Ecto neural progenitor cell (in vitro differentiated cells): ENCODE measurements around the gene DSE.
A peak's percentile ranks its signal among the peaks of the same experiment; 100 is the strongest.
"Not testable (repeated sequence)": the region's sequence is repeated elsewhere in the genome, so short reads cannot be mapped to it uniquely, and the experiment has no call there.

Source experiments
- DNase-seq: peaks from one replicate; pipeline ENCODE4 v3.0.0-alpha.2; 2018; ENCODE audit warnings: low spot score

The DSE gene

DNA sequence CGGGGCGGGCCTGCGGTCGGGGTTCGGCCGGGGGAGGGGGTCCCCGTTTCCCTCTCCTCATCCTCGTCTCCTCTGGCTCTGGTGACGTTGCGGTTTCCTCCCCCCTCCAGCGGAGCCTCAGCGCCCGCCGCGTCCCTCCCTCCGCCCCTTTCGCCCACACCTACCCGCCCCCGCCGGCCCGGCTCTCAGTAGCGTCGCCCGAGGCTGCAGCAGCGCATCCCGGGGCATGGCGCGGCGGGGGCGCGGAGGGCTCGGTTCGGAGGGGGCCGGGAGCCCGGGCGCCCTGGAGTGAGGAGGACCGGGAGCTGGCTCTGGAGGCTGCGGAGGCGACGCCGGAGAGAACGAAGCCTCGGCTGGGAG is at the start of gene DSE:
Gene DSE (plus strand): TSS at position 188 of the 360 bp plus-strand sequence. CDS start 28,304 bp downstream, outside the sequence.
- peak; percentile 79 for DNase-seq

DNA sequence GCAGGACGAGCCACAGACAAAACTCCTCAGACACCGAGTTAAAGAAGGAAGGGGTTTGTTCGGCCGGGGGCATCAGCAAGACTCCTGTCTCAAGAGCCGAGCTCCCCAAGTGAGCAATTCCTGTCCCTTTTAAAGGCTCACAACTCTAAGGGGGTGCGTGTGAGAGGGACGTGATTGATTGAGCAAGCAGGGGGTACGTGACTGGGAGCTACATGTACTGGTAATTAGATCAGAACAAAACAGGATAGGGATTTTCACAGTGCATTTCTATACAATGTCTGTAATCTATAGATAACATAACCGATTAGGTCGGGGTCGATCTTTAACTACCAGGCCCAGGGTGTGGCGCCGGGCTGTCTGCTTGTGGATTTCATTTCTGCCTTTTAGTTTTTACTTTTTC is 48.8 kb upstream of the DSE start:
- not testable (repeated sequence) for DNase-seq

DNA sequence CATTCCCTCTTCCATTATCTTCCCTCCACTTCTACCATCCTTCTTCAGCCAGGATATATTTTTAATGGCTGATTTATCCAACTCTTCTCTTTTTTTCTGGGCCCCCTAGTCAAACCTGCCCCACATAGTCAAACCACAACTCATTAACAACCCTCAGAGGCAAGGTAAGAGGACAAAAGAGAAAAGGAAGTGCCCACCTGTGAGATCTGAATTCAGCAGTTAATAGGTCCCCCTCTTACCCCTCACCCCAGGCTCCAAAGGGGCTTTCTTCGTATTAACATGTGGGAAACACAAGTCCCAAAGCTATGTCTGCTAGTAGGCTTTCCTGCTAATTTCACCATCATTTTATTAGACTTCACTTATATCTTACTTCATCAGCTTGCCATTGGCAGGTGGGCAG is 46.9 kb upstream of the DSE start:
- no peak for DNase-seq

DNA sequence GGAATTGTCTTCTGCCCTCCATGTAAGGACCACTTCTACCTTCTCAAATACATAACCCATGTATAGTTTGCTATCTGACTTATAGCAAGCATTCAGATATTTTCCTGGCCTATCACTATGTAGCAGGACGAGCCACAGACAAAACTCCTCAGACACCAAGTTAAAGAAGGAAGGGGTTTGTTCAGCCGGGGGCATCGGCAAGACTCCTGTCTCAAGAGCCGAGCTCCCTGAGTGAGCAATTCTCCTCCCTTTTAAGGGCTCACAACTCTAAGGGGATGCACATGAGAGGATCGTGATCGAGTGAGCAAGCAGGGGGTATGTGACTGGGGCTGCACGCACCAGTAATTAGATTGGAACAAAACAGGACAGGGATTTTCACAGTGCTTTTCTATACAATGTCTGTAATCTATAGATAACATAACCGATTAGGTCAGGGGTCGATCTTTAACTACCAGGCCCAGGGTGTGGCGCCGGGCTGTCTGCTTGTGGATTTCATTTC is 45.1 kb upstream of the DSE start:
- DNase-seq = not testable (repeated sequence)

DNA sequence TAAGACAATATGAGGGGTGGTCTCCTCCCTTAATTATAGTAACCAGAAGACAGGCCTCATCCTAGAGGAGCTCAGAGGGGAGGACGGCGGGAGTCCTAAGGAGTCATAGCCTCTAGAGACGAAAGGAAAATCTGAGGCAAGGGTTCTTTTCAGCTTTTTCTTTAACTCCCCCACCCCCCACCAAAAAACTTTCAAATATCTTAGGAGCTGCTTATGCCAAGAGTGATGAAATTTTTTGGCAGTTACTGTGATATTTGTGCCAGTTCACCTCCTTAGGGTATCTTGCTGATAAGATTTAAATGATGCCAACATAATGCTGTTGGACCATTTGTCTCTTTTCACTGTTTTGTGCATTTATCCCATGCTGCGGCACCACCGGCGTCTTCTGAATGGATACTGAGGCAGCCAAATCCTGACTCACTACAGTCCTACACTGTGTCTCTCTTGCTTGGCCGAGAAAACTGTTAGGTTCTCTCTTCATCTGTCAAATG is 44.5 kb upstream of the DSE start:
- DNase-seq = no peak

DNA sequence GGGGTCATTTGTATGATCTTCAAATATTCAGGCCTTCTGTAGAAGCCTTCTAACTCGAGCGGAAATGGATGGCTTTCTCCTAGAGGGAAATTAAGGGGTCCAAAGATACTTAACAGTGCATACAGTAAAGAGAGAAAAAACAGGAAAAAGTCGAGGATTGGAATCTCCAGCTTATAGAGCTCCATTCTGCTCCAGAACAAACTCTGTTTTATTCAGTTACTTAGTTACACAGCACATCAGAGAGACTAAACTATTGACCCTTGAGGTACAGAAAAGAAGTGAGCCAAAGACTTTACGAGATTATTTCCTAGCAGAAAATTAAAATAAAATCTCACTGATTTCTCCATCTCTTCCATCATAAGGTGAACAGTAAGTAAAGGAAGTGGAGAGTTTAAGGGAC is 43.8 kb upstream of the DSE start:
- DNase-seq = no peak

DNA sequence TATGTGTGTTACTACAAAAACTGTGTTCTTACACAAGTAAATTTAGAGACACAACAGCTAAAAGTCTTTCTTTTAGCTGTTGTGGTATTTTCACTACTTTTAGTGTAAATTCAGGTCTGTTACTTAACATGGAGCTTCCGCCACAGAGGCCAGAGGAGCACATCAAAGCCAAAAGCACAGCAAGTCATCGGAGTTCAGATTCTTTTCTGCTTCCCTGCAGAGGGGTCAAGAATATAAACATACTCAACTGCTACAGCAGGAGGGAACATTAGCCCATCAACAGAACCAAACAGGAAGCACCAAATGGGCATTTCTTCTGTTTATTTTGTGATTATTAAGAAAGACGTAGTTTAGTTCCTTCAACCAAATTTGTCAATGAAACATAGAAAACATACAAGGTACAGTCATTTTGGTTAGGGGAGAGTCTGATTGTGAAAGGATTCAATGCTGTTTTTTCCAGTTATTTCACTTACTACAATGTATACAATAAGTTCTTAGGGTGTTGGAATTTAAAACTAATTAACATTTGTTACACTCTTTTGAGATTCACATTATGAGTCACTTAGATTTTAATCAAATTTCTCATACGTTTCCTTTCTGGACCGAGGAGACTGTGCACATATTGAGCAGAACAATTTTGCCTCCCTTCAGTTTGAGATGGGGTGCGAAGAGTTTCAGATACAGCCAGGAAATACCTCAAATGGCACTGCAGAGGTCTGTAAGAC is 42.8 kb upstream of the DSE start:
- no peak for DNase-seq

DNA sequence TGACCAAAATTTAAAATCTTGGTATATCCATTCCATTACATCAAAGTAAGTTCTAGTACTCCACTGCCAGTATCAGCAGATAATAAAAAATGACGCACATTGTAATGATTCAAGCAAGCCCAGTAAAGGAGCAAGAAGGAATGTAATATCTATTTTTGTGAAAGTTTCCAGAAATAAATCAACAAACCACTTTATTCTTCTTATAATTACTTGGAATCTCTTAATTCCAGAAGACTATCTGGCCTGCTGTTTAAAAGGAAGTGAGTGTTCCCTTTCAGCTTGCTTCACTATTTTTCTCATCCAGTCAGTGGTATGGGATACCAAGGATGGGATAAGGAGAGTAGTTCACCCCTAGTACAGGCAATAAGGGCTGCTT is 42.2 kb upstream of the DSE start:
- DNase-seq = no peak

DNA sequence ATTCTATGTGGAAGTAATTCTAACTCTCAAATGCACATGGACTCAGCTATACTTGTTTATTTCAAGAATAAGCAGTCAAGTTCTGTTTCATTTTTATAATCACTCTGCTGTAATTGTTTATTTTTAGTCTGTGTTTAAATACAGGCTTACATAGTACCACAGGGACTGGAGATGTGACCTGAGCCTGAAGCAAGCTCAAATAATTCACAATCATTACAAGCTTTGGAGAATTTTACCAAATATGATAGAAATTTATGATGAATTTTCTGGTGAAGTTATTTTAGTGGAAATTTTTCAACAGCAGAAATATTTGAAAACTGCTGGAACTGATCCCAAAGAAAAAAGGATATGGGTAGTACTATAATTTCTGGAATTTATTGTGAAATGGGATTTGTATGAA is 41.6 kb upstream of the DSE start:
- DNase-seq = no peak

DNA sequence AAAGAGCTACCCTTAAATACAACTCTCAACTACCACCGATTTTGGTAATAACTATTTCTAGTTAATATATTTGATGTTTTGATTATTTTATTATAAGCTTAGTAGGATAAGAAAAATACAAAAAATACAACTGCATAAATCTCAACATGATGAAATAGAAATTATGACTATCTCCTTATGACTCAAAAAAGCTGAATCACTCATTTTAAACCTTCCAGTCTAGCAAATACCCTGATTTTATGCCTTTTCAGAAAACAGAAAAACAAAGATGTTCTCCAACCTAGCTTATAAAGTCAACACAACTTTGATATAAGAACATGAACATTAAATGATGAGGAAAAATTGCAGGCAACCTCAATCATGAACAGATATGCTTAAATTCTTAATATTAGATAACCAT is 40.2 kb upstream of the DSE start:
- no peak for DNase-seq

DNA sequence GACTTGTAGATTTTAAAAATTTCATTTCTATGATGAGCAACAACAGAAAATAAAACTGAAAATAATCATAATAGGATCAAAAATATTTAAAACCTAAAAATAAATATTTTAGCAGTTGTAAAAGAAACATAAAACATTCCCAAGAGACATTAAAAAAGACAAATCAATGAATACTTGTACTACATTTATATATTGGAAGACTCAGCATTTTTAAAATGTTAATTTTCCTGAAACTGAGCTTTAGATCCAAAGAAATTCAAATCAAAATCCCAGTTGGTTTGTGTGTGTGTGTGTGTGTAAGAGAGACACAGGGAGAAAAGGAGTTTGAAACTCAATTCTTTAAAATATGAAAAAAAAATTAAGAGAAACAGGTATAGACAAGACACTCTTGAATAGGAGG is 38.7 kb upstream of the DSE start:
- no peak for DNase-seq

DNA sequence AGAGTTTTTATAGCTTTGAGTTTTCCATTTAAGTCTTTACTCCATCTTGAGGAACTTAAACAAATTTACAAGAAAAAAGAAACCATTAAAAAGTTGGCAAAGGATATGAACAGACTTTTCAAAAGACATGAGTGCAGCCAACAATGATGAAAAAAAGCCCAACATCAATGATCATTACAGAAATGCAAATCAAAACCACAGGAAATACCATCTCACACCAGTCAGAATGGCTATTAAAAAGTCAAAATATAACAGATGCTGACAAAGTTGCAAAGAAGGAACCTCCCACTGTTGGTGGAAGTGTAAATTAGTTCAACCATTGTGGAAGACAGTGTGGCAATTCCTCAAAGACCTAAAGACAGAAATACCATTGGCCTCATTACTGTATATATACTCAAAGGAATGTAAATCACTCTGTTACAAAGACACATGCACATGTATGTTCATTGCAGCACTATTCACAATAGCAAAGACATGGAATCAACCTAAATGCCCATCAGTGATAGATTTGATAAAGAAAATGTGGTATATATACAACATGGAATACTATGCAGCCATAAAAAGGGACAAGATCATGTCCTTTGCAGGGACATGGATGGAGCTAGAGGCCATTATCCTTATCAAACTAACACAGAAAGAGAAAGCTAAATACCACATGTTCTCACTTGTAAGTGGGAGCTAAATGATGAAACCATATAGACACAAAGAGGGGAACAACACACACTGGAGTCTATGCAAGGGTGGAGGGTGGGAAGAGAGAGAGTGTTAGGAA is 35.9 kb upstream of the DSE start:
- DNase-seq = not testable (repeated sequence)

DNA sequence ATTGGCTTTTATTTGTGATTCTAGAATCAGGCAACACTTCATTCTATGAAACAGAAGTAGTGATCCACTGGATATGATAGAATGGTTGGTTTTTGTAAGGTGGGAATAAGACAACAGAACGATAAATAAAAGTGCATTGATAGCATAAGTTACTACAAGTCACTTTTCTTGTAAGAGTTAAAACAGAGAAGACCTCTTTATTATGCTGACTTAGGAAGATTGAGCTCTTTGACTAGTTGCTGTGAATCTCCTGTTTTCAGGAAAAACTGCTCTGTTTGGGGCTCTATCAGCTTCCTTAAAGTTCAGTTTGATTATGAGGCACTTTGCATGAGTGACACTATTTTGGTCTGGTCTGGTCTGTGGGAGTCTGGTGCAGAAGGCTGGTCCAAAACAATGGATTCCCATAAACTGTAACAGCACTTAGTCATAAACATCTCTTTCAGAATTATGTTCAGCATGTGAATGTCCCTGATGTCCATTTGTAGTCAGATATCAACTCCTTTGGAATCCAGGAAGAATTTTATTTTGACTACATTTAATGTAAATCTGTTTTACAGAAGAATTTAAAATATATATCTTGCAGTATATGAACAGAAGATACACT is 35.0 kb upstream of the DSE start:
- DNase-seq = no peak

DNA sequence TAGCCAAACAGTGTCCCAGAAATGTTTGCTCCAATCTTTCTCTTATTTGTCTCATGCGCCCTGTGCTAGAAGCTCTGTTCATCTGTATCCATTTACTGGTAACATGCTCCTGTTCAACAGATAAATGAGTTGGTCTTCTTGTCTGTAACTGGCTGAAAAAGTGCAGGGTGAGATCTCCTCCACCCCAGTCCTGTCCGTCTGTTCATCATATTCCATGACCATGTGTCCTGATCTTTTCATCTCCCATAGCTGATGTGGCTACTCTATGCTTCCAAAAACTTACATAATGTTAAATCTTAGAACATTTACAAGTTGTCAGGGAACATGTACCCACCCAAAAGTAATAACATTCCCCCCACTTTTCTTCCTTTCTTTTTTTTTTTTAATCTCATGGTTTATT is 31.8 kb upstream of the DSE start:
- no peak for DNase-seq

DNA sequence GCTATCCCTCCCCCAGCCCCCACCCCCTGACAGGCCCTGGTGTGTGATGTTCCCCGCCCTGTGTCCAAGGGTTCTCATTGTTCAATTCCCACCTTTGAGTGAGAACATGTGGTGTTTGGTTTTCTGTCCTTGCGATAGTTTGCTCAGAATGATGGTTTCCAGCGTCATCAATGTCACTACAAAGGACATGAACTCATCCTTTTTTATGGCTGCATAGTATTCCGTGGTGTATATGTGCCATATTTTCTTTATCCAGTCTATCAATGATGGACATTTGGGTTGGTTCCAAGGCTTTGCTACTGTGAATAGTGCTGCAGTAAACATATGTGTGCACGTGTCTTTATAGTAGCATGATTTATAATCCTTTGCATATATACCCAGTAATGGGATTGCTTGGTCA is 30.1 kb upstream of the DSE start:
- DNase-seq = not testable (repeated sequence)

DNA sequence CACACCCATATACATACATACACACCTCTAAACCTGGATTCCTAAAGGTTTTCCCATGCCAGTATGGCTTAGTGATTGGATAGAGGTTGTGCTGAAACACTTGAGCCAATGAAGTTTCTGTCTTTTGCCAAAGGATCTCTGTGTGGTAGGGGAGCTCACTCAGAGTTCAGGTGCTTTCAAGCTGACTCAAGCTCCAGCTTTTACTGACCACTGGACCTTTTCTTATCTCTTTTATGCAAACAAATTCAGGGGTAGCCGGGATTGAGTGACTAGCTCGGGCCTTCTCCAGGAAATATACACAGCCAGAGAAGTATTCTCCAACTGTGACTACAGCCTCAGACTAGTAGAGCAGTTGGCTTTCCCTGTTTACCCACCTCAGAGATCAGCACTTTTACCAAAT is 21.5 kb upstream of the DSE start:
- DNase-seq = no peak

DNA sequence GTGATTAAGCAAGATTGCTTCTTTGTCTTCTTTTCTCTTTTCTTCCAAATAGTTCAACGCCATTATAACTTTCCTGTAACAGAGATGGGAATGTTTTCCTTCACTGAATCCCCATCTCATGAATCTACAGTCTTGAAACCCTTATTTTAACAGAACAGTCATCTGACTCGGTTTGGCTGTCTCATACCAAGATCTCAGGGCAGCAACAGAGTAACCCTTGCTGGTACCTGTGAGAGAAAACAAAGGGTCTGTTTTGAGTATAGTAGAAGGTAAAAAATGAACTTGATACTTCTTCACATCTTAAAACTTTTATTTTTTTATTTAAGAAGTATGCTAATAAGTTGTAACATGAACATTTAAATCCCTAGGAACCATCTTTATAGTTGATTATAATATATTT is 19.6 kb upstream of the DSE start:
- no peak for DNase-seq

DNA sequence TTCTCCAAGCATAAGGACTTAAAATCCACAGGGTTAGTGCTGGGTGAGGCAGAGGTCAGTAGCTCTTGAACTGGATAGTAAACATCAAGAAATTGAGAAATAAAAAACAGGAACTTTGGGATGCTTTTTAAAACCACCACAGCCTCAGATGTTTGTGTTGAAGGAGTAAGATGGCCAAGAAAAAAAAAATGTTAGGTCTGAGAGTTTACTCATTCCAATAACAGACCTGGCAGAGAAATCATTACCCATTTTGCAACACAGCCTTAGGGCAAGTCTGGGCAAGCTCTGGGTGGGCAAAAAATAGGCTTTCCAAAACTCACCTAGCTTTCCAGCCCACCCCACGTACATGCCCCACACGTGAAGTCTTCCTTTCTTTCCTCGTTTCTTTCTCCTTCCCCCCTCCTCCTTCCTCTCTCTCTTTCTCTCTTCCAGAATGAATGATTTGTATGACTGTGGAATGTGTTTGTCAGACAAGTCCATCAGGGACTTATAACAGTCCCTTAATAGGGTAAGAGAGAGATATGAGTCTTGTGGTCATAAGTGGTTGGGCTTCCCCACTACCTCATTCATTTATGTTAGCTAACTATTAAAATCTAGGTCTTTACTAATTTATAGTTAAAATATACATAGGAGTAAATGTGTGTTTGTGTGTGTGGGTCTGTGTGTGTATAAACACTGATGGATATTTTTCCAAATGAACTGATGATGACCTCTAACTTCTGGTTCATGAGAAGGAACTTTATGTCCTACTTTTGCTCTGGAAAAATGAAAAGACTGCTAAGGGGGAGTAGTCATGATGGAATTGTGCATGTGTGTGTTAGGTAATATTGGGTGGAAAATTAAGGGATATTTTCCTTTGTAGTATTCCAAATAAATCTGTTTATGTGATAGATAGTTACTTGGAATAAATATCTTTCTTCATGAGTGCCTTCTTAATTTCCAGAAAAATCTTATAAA is 18.0 kb upstream of the DSE start:
- DNase-seq = no peak

DNA sequence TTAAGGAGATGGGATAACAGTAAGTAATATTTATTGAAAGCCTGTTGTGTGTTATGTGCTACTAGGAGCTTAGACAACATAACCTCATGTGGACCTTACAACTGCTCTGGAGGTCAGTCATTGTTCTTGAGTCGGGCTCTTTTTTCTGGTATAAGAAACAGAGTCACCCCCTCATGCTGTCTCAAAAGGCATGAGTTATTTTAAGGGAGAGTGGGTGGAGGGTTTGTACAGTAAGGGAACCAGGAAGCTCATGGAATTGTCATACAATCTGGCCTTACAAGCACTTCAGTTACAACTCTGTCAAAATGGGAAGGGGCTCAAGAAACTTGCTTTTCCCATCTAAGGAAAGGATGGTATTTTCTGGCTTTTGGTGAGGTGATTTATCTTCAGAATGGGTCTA is 16.5 kb upstream of the DSE start:
- no peak for DNase-seq

DNA sequence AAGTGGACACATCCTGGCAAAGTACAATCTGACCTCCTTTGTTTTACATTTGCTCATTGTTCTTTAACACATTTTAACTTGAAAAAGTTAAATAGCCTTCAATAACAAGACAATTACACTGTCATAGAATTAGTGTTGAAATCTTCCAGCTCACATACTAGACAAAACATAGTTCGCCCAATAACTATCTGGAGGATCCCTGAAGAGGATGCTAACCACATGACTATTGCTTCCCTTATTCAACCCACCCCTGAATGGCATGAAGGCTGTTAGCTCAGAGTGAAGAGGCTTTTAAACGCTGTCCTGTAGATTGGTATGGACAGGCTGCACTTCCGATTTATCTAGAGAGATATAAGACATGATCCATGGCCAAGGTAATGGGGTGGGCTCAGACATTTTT is 15.0 kb upstream of the DSE start:
- no peak for DNase-seq

DNA sequence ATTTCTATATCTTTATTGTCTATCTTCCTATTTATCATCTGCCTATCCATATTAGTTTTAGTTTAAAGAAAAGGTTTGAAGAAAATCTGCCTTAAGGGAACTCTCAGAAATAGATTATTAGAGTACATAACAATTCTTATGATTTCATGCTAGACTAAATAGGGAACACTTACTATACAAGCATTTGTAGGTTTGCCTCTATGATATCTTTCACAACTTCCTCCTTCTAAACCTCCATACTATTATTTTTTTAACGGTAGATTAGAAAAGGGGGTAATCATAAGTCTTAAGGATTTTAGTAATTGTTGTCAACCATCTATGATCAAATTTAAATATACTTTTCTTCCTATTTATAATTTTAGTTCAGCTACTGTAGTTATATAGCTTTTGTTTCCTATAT is 11.6 kb upstream of the DSE start:
- no peak for DNase-seq

DNA sequence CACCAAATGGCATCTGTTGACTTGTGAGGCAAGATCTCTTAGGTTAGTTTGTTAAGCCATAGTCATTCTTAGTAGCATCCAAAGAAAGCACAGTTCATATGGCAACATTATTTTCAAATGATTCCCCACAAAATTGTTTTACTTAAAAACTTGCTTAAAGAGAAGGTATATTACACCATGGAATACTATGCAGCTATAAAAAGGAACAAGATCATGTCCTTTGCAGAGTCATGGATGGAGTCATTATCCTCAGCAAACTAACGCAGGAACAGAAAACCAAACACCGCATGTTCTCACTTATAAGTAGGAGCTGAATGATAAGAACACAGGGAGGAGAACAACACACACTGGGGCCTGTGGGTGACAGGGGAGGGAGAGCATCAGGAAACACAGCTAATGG is 10.9 kb upstream of the DSE start:
- no peak for DNase-seq
